Measurements from ENCODE around the gene CD96.

The CD96 gene

DNA sequence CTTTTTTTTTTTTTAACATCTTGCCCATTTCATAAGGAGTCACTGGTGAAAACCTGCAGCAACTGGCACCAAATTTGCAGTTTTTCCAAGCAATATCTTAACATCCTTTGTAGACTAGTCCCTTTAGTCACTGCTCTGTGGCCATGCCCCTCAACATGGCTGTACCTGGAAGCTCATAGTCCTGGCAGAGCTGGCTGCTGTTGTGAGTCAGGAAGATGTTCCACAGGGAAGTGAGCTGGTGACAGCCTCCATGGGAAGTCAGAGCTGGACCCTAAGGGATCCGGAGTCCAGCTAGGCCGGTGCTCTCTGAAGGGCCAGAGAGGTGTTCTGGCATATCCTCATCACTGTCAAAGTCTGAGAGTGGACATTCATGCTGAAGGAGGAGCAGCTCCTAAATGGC is 152.5 kb downstream of the CD96 start:
- Histone ChIP-seq H3K27me3 (ENCODE audit: insufficient read depth, poor library complexity, severe bottlenecking) (no peaks in the 10 kb centered on the region), H3K4me3 (replicated peaks; ENCODE audit: insufficient read depth, low read length) (no peak overlapping the region), H3K27ac (replicated peaks) (no peak overlapping the region)
- no peak for DNase-seq (ENCODE audit: low read depth in 1 of 2, low spot score in 1 of 2)
- TF ChIP-seq SPI1 (IDR thresholded peaks at IDR 0.05; ENCODE audit: borderline replicate concordance, low read depth) (no peak), POLR2AphosphoS5 (IDR thresholded peaks at IDR 0.05; ENCODE audit: low read depth) (no peak), GABPA (IDR thresholded peaks at IDR 0.05; ENCODE audit: low read depth) (no peak)
- TF ChIP-seq, protein P1, sequence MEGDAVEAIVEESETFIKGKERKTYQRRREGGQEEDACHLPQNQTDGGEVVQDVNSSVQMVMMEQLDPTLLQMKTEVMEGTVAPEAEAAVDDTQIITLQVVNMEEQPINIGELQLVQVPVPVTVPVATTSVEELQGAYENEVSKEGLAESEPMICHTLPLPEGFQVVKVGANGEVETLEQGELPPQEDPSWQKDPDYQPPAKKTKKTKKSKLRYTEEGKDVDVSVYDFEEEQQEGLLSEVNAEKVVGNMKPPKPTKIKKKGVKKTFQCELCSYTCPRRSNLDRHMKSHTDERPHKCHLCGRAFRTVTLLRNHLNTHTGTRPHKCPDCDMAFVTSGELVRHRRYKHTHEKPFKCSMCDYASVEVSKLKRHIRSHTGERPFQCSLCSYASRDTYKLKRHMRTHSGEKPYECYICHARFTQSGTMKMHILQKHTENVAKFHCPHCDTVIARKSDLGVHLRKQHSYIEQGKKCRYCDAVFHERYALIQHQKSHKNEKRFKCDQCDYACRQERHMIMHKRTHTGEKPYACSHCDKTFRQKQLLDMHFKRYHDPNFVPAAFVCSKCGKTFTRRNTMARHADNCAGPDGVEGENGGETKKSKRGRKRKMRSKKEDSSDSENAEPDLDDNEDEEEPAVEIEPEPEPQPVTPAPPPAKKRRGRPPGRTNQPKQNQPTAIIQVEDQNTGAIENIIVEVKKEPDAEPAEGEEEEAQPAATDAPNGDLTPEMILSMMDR (IDR thresholded peaks at IDR 0.05; ENCODE audit: insufficient read depth, low read length) = no peak
- TF ChIP-seq, protein P2, sequence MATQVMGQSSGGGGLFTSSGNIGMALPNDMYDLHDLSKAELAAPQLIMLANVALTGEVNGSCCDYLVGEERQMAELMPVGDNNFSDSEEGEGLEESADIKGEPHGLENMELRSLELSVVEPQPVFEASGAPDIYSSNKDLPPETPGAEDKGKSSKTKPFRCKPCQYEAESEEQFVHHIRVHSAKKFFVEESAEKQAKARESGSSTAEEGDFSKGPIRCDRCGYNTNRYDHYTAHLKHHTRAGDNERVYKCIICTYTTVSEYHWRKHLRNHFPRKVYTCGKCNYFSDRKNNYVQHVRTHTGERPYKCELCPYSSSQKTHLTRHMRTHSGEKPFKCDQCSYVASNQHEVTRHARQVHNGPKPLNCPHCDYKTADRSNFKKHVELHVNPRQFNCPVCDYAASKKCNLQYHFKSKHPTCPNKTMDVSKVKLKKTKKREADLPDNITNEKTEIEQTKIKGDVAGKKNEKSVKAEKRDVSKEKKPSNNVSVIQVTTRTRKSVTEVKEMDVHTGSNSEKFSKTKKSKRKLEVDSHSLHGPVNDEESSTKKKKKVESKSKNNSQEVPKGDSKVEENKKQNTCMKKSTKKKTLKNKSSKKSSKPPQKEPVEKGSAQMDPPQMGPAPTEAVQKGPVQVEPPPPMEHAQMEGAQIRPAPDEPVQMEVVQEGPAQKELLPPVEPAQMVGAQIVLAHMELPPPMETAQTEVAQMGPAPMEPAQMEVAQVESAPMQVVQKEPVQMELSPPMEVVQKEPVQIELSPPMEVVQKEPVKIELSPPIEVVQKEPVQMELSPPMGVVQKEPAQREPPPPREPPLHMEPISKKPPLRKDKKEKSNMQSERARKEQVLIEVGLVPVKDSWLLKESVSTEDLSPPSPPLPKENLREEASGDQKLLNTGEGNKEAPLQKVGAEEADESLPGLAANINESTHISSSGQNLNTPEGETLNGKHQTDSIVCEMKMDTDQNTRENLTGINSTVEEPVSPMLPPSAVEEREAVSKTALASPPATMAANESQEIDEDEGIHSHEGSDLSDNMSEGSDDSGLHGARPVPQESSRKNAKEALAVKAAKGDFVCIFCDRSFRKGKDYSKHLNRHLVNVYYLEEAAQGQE (IDR thresholded peaks at IDR 0.05; ENCODE audit: insufficient replicate concordance, low read depth) = no peak

DNA sequence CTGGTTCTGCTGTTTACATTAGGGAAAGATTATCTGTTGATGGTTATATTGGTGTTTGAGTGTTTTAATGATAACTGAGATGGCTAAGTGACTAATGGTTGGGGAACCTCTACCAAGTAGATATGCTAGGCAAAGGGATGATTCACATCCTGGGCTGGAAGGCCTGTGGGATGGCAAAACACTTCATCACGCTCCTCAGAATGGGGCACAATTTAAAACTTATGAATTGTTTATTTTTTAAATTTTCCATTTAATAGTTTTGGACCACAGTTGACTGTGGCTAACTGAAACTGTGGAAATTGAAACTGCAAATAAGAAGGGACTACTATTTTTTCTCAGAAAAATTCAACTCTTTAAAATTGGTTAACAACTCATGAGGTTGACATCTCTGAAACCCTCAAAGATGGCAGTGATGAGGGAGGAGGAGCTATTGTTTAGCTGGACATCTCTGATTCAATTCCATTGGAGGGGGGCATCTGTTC is 153.7 kb downstream of the CD96 start:
- no peak overlapping the region for H3K27ac ChIP-seq (replicated peaks)
- TF ChIP-seq POLR2AphosphoS5 (IDR thresholded peaks at IDR 0.05; ENCODE audit: low read depth) = no peak
- TF ChIP-seq, protein P2 (IDR thresholded peaks at IDR 0.05; ENCODE audit: insufficient replicate concordance, low read depth) = no peak
- TF ChIP-seq, protein P1 (IDR thresholded peaks at IDR 0.05; ENCODE audit: insufficient read depth, low read length) = no peak
- no peak for TF ChIP-seq GABPA (IDR thresholded peaks at IDR 0.05; ENCODE audit: low read depth)
- no peak for TF ChIP-seq SPI1 (IDR thresholded peaks at IDR 0.05; ENCODE audit: borderline replicate concordance, low read depth)
- no peaks in the 10 kb centered on the region for H3K27me3 ChIP-seq (ENCODE audit: insufficient read depth, poor library complexity, severe bottlenecking)
- DNase-seq (ENCODE audit: low read depth in 1 of 2, low spot score in 1 of 2) = no peak
- H3K4me3 ChIP-seq (replicated peaks; ENCODE audit: insufficient read depth, low read length) = no peak overlapping the region

DNA sequence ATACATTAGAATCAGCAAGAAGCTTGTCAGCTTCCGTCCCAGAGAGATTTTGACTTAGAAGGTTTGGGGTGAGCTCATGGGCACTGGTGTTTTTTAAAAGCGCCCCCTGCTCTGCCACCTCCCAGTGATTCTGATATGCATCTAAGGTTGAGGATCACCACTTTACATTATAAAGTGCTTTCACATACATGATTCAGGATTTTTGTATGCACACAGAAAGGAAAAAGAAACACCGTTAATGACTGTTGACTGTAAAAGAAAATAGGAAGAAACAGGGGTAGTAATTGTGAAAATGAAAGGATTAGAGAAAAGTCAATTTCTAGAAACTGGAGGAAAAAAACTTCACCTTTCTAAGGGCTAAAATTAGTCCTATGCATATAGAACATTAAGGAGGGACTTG is 158.1 kb downstream of the CD96 start:
- no peak overlapping the region for H3K27ac ChIP-seq (replicated peaks)
- H3K27me3 ChIP-seq (ENCODE audit: insufficient read depth, poor library complexity, severe bottlenecking) = peaks cover 2% of the 10 kb centered on the region
- TF ChIP-seq GABPA (IDR thresholded peaks at IDR 0.05; ENCODE audit: low read depth) (no peak), SPI1 (IDR thresholded peaks at IDR 0.05; ENCODE audit: borderline replicate concordance, low read depth) (no peak), POLR2AphosphoS5 (IDR thresholded peaks at IDR 0.05; ENCODE audit: low read depth) (no peak)
- TF ChIP-seq, protein P2 (IDR thresholded peaks at IDR 0.05; ENCODE audit: insufficient replicate concordance, low read depth) = no peak
- TF ChIP-seq, protein P1 (IDR thresholded peaks at IDR 0.05; ENCODE audit: insufficient read depth, low read length) = no peak
- no peak for DNase-seq (ENCODE audit: low read depth in 1 of 2, low spot score in 1 of 2)
- H3K4me3 ChIP-seq (replicated peaks; ENCODE audit: insufficient read depth, low read length) = no peak overlapping the region

Data from HL-60 (cell line).